Activated CD4-positive, CD25-positive, alpha-beta regulatory T cell (primary cell): ENCODE results near the gene LDLRAD4.

Source experiments
- DNase-seq, 4 experiments: peaks; one replicate each; lab custom pipeline; 2025; lab: John Stamatoyannopoulos, UW

LDLRAD4 gene

DNA sequence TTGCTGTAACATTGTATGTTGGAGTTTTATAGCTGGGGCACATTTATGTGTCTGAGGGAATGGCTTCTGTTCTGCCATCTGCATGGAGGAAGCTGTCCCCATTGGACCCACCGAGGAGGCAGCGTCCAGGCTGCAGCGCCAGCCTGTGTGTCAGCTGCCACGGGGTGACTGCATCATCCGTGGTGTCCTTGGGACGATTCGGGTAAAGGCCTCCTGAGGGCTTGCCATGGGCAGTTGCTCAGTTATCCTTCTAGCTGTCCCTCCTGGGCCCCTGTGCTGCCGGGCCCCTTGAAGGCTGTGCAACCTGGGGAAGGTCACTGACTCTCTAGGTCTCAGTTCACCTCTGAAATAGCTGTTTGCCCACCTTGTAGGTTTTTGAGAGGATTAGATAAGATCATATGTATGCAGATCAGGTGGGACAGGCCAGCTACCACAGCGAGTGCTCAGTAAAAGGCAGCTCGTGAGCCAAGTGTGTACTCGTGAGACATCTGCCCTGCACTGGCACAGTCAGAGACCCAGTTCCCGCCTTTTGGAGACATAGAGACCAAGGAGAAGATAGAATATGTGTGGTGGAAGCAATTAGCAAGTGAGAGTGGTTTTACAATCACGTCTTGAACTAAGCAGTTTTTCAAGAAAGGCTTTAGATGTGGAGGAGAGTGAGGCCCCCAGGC is 10.6 kb downstream of the LDLRAD4 start:
- no peak for DNase-seq

DNA sequence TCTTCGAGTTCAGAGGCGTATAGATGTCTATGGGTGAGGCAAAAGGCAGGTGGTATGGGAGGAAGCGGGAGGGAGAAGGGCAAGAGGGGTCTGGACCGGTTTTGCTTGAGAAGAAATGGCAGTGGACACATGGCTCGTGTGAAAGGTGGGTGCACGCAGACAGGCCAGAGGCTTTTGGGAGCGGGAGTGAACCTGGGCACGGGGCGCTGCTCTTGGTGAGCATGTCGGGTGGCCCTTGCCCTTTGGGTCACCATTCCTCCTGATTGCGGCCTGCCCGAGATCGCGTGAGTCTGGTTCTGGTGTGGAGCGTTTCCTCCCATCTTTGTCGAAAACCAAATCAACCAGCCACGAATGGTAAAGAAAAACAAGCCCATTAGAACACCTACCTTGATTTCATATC is 12.6 kb downstream of the LDLRAD4 start:
- DNase-seq = no peak

DNA sequence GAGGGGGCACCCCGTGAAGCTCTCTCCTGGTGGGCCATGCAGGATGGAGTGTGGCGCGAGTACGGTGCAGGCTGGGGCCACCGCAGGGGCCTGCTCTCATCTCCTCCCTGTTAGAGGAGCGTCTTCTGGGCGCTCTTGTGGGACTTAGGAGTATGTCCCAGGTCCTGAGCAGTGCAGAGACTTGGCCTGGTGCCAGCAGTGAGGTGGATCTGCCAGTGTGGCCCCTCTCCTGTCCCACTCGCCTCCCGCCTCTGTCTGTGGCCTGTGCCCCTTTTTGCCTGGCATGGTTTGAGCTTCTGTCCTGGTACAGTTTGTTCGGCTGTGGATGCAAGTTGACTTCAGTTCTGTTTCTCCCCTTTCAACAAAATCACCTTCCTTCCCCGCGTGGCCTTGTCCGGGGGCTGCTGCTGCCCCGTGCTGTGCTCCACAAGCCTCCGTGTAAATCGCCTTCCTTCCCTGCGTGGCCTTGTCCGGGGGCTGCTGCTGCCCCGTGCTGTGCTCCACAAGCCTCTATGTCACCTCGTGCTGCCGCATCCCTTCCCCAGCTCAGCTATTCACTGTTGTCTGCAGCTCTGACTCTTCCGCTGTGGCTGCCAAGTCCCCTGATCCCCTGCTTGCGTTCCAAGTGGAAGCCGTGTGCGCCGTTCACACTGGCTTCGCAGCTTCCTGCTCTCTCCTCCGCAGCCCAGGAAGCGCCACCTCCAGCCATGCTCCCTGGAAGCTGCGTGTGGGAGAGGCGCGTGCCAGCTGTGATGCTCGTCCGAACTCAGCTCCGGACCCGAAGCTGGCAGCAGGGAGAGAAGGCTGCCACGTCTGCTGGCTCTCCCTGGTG is 13.7 kb downstream of the LDLRAD4 start:
- DNase-seq = no peak

DNA sequence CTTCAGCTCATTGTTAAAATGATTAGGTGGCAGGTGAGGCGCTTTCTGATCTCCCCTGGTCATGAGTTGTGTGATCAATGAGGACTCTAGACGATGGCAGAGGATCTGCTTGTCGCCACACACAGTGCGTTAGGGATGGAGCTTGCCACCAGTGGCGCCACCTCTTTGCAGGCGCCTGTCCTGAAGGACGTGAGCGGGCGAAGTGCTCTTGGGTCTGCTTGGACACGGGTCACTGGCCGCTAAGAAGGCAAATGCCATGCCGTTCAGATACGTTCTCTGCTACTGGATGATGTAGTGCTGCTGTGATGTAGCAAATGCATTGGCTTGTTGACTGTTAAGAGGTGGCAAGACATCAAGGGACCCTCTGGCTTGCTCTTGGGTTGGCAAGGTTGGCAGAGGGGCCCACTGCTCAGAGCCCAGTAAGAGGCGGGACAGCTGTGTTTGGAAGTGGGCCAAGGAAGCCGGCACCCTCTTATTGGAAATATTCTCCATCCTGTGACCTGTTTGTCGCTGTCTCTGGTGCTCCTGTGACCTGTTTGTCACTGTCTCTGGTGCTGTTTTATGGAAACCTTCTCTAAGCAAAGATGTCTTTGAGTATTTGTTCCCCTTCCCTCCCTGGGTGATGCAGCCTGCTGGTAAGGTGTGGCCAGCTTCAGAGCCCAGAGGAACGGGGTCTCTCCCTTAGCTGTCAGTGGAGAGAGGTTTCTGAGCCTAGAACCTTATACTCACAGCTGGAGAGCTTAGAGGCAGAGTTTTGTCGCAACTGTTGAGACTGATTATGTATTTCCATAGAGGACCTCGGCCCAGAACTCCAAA is 14.6 kb downstream of the LDLRAD4 start:
- DNase-seq = no peak

DNA sequence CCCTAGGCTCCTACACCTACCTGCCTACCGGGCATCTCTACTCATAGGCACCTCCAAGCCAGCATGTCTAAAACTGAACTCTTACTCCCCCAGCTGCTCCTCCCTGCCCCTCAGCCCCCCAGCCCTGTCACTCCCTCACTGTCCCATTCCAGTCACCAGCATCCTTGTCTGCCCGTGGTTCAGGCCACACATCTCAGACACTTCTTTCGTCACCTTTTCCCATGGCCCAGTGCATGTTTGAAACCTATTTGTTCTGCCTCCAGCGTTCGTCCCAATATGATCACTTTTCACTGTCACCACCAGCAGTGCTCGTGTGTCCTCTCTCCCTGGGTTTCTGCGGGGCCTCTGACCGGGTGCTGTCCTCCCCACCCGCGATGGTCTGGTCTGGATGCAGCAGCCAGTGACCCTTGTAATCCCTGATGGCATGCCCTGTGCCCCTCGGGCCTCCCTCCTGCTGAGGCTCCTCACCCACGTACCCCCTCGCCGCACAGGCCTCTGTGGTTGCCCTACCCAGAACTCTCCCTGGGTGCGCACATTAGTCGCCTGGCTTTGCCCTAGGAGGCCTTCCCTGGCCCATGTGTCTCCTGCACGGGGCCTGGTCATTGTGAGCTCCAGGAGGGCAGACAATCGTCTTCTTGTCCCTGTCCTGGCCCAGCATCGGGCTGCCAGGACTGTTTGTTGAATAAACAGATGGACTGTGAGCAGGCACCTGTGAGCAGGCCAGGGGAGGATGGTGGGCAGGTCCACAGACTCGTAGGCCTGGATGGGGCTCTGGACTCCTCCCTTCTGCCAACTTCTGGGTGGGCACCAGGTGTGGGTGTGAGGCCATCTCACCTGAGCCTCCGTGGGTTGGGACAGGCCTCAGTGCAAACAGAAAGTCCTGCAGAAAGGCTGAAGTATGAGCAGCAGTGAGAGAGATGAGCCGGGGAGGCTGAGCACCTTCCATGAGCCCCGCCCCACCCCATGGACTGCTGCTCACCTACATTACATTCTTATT is 15.5 kb downstream of the LDLRAD4 start:
- DNase-seq = no peak

DNA sequence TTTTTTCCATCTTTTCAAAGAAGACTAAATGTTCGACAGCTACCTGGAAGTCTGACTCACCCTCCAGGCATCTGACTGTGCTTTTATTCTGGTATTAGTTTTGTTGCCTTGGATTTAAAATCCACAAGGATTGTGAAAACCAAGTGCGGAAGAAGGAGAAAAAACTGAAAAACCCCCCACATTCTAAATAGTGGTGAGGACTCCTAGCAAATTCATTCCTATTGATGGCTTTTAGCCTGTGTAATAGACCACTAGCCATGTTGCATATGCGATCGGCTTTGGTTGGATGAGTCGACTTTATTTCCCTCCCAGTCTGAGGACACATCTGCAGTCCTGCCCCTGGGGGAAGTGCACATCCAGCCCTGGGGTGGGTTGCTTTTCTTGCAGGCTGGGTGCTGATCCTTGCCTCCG is 16.9 kb downstream of the LDLRAD4 start:
- no peak for DNase-seq

DNA sequence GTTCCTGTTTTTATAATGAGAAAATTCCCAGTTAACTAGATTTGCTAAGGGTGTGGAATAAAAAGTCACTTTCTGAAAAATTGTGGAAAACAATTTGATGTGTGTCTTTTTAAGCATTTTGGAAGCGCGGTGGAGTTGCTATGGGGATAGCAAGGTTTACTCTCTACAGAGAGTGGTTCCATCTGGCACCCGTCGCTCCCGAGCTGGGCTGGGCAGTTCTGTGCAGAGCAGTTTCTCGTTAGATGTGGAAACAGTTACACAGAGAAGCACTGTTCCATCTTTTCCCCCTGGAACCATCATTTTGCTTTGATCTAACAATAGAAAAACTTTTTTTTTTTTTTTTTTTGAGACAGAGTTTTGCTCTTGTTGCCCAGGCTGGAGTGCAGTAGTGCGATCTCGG is 17.4 kb downstream of the LDLRAD4 start:
- no peak for DNase-seq

DNA sequence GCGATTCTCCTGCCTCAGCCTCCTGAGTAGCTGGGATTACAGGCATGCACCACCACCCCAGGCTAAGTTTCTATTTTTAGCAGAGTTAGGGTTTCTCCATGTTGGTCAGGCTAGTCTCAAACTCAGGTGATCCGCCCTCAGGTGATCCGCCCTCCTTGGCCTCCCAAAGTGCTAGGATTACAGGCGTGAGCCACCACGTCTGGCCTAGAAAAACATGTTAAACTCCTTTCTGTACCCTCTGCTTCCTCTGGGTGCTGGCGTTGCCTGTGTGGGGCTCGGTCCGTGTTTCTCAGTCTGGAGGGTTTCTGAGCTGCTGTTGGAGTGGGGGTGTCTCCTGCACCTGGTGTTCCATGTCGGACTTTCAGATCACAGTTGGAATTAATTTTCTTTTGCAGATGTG is 17.9 kb downstream of the LDLRAD4 start:
- DNase-seq = no peak

DNA sequence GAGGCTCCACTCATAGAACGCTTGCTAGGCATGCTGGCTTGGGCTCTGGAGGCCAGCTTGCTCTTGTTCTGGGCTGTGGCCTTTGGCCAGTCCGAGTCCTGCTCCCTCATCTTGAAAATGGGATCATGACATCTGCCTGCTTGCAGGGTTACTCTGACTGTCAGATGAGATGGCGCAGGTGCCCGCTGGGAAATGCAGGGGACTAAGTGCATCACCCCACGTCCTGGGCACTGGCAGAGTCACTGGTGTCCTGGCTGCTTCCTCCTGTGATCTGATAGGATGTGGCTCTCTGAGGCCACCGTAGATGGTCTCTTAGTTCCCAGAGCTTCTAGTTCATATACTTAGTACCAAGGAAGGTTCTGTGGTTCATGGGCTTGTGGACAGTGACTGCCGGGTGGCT is 18.5 kb downstream of the LDLRAD4 start:
- DNase-seq = no peak

DNA sequence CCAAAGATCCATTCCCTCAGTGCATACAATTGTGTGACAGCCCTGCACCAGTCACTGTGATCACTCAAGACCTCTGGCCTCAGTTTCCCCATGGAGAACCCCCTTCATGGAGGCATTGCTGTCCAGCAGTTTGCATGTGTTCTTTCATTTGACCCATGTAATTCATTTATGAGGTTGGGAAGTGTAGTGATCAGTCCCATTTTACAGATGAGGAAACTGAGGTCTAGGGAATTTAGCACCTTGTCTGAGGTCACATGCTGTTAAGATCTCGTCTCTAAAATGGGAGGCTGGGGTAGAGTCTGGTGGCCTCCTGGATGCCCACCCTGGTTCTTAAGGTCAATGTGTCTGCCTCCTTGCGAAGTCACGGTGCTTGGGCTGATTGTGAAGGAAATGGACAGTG is 19.1 kb downstream of the LDLRAD4 start:
- no peak for DNase-seq

DNA sequence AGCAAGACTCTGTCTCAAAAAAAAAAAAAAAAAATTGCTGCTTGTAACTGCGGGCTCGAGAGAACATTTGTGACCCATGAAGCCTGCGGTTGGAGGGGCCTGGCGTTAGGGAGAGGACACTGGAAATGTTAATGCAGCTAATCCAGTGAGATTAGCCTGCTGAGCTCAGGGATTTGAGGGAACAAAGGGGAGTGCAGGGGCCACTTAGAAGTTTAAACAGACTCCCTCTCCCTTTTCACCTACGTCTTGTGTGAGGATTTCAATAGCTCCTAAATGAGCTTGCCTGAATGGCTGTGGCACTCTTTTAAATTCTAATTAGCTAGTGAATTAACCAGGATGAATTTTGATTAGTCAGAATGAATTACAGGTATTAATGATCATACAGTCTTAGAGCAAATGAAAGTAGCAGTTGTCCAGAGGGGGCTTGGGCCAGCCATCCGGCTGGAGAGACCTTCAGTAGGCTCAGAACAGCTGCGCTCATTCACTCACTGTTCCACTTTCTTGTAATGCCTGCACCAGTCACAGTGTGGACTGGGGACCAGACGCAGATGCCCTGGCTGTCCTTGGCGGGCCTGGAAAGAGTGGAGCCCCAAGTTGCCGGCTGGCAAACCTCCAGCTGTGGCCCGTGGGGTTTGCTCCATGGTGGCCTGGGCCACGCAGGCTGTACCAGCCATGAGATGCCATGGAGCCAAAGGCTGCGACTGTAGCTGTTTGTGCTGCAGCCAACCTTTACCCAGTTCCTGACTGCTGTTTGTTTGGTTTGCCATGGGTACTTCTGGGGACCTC is 20.8 kb downstream of the LDLRAD4 start:
- no peak for DNase-seq

DNA sequence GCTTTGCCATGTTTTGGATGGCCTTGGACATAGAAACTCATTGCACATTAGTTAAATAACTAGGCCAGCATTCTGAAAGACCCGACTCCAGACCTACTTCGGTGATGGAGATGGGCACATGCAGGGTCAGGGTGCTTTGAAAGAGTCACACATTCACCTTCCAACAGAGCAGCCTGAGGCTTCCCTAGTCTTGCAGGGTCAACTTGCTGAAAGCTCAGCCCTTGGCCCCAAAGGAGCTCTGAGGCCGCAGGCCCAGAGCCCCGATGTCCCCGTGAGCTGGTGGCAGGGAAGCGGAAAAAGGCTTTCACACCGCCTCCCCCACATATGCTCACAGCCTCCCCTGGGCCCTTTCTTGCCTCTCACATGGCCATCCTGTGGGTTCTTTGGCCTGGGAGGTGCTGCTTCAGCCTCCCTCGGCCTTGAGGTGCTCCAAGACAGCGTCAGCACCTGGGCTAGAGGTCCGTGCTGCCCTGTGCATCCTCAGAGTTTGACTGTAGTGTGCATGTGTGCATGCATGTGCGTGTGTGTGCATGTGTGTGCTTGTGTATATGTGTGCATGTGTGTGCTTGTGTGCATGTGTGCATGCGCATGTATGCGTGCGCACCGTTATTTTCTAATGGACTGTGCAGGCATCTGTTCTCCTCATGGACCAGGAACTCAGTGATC is 21.6 kb downstream of the LDLRAD4 start:
- DNase-seq = no peak

DNA sequence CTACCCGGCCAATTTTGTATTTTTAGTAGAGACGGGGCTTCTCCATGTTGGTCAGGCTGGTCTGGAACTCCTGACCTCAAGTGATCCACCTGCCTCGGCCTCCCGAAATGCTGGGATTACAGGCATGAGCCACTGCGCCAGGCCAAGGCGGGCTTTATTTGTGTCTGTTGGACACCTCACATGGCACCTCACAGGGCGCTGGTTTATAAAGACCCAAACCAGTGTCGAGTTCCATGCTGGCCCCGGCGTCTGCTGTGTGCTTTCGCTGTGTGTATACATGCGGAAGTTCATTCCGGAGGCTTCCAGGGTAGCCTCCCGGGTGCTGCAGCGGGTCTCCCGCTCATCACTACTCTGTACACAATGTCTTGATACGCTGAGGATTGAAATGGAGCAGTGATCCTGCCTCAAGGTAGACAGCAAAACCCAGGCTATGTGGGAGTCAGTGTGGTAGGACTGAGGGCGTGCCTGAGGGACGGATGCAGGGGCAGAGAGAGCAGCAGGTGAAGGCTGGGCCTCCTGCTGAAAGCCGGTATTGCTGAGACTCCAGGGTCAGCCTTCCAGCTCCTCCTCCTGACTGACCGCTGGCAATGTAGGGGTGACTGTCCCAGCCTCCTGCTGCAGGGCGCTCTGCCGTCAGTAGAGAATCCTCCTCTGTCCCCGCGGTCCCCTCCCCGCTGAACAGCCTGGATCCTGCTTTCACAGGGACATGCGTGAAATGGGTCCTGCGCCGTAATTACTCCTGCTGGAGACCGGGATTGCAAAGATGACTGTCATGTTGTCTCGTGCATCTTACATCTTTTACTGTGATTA is 22.7 kb downstream of the LDLRAD4 start:
- DNase-seq = no peak

DNA sequence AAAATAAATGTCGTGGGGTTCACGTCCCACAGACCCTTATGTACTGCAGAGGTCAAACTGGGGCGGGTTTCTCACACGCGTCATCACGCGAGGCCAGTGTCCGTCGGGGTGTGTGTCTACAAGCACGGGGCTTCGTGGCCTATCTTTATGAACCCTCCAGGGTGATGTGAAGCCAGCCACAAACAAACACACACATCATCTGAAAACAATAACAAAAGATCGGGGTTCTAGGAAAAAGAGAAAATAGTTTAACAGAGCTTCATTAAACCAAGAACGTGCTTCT is 23.3 kb downstream of the LDLRAD4 start:
- DNase-seq = no peak

DNA sequence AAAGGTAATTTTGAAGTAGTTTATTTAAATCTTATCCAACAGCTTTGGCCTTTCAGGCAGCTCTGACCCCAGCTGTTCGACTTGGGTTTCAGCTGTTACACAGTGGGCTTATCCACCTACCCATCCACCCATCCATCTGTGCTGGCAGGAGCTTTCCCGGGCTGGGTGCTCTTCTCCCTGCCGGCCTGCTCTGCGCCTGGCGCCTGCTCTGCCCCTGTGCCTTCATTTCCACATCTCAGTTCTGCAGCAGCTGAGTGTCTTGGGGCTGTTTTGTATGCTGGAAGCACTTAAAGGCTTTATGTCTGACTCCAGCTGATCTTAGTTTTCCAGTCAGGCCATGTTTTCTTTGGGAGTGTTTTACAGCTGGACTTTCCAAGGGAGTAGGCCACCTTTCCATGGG is 24.2 kb downstream of the LDLRAD4 start:
- DNase-seq = no peak

DNA sequence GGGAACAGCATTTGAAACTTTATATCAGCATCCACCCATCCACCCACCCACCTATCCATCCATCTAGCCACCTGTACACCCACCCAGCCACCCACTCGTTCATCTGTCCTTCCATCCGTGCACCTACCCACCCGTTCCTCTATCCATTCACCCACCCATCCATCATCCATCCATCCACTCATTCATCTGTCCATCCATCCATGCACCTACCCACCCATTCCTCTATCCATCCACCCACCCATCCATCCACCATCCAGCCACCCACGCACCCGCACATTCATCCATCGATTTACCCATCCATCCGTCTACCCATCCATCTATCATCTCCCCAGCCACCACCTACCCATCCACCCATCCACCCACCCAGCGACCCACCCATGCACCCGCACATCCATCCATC is 24.8 kb downstream of the LDLRAD4 start:
- DNase-seq = no peak

DNA sequence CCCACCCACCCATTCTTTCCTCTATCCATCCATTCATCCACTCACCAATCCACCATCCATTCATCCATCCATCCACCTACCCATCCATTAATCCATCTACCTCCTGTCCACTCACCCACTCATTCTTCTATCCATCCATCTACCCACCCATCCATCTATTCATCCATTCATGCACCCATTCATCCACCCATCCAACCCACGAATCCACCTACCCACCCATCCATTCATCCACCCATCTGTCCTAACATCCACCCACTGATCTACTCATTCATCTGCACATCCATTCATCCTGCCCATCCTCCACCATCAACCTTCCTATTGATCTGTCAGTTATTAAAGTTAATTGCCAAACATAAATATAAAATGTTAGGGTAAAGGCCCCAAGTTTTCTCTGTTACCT is 25.6 kb downstream of the LDLRAD4 start:
- no peak for DNase-seq

DNA sequence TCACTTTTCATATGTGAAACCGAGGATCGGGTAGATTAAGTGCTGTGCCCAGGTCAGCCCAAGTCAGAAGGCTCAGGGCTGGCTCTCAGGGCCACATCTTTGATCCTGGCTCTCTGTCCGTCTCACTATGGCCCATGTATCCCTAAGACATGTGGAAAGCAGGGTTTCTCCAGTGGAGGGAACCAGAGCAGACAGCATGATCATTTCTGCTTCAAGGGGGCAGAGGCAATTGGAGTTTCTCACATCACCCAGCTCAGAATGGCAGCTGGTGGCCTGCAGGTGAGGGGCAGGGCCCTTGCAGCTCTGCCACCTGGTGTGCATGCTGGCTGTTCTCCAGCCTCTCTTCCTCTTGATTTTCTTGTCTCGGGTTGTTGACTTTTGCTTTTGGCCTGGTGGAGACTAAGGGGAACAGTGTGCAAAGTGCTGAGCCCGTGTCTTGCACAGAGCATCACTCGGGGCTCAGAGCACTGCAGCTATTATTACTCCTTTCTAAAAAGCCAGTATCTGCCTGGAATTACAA is 27.0 kb downstream of the LDLRAD4 start:
- DNase-seq = no peak

DNA sequence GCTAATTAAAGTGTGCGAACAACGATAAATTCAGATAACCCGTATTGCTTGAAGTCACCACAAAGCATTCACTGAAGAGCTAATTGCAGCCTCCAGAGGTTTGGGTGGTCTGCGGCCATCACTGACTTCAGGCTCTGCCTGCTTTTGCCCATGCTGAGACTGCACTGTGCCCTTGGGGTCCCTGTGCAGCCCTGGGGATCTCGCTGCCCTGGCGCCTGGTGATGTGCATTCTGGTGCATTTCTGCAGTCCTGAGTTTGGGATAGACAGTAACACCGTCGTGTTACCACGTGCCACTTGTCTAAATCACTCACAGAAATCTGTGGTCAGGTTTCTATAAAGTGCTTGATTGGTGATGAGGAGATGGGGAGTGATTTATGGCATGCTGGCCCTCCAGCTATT is 27.6 kb downstream of the LDLRAD4 start:
- DNase-seq = no peak
